Left renal cortex interstitium (tissue), 4 donors: ENCODE measurements around the gene C10orf53. TPM values are rescaled to one million over a fixed set of nuclear protein-coding genes. Genes with fewer than 3 reads are reported as not detected.

ENCODE experiments used
- DNase-seq, 4 donors: peaks; one replicate each; pipeline ENCODE4 v3.0.0-alpha.2; 2013; ENCODE audit warnings: low read depth in 4 of 4, low spot score in 2 of 4, missing footprints in 1 of 4
- polyA plus RNA-seq, 4 donors: library from polyadenylated mRNA; unstranded; fragments of 120-200 nt; gene quantifications; one replicate each; pipeline ENCODE4 v1.2.1, GENCODE V29; 2013; ENCODE audit not compliant: insufficient read length in 4 of 4

Gene C10orf53
- polyA plus RNA-seq, 4 donors = 0.08 TPM; not detected in 3

- DNase-seq = no peak
Observed at GRCh38 chr10:49735848-49736563, 56.6 kb downstream of the C10orf53 start.

- no peak for DNase-seq
Observed at GRCh38 chr10:49736564-49737113, 57.2 kb downstream of the C10orf53 start.

DNA sequence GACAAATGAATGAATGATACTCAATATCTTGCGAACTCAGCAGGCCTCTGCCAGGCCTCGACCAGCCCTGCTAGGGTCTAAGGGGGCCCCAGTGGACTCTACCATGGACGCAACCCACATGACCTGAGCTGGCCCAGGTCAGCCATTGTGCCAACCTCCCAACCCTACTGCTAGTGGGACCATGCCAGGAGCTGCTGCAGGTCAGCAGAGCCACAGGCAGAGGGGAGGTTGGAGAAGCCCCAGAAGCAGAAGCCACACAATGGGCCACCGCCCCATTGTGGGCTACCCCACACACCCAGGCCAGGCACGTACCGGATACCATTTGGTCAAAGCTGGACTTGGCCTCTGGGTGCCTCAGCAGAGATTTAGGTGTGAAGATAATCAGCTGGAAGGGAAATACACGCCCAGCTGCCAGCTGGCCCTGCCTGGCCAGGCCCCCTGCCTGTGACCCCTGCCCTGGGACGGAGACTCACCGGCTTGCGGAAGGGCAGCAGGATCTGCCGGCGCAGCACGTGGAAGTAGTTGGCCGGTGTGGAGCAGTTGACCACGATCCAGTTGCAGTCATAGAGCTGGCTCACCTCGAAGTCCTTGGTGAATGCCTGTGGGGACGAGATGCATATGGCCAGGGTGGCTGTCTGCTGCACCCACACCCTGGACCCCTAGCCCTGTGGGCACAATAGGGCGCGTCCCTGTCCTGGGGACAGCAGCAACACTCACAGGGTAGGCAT lies 58.2 kb downstream of the C10orf53 start:
- DNase-seq = no peak

DNA sequence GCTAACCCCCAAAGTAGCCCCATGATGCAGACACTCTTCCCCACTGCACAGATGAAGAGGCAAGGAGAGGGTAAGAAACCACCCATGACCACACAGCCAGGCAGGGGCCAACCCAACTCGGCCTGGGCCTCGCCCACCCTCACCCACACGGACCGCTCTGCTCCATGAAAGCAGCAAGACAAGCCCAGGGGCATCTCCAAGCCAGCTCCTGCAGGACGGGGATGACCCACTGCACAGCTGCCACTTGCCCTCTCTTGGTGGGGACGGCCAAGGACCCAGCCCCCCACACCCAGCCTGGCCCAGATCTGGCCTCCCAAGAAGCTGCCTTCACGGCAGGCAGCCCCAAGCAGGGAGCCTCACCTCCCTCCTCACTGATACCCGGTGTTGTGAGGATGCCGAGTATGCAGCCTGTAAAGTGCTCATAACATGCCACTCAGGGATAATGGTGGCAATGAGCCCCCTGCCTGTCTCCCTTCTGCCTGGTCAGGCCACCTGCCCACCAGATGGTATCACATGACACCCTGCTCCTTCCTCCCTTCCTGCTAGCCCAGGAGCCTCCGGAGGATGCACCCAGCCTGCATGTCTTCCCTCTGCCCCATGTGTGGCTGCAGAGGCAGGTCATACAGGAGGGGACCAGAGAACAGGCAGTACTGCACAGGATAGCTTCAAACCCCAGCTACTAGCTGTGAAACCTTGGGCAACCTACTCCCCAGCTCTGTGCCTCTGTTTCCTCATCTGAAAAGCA lies 59.3 kb downstream of the C10orf53 start:
- DNase-seq = no peak

DNA sequence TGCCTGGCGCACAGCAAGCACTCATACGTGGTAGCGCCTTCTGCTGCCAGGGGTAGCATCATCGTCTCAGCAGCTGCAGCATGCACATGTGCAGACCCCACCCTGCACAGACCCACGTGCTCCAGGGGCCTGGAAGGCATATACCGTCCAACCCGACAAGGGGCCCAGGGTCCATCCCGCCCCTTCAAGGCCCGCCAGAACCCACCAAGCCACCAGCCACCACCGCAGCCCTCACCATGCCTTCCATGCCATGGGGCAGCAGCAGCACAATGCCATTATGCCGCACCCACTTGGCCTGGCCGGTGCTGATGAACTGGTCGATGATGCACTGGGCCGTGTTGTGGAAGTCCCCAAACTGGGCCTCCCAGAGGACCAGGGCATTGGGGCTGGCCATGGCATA lies 60.0 kb downstream of the C10orf53 start:
- DNase-seq = no peak

DNA sequence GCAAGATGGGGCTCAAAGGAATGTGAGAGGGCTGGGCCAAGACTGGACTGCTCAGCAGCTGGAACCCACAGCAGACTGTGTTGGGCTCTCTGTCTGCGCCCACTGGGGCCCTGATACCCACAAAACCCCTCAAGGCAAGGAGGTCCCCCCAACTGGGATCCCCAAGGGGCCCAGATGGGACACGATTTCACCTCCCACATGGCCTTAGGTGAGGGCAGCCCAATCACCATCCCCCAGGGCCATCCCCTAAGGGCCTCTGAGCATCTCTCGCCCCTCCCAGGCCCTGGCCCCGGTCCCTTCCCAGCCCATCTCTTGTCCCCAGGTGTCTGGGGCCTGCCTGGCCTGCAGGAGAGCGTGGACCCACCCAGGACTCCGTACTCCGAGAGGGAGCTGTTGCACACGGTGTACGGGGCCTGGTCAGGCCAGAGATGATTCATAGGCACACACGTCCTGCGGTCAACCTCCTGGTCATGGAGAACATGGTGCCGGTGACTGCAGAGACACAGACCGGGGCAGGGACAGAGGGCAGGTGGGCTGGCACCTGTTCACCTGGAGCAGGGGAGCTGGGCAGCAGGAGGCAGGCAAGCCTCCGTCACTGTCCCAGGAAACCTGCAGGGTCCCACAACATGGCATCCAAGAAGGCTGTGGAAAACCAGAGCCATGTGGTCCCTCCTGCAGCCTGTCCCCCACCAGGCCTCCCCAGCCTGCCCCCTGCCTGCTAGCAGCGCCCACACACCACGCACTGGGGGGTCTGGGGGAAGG lies 61.1 kb downstream of the C10orf53 start:
- DNase-seq = no peak

DNA sequence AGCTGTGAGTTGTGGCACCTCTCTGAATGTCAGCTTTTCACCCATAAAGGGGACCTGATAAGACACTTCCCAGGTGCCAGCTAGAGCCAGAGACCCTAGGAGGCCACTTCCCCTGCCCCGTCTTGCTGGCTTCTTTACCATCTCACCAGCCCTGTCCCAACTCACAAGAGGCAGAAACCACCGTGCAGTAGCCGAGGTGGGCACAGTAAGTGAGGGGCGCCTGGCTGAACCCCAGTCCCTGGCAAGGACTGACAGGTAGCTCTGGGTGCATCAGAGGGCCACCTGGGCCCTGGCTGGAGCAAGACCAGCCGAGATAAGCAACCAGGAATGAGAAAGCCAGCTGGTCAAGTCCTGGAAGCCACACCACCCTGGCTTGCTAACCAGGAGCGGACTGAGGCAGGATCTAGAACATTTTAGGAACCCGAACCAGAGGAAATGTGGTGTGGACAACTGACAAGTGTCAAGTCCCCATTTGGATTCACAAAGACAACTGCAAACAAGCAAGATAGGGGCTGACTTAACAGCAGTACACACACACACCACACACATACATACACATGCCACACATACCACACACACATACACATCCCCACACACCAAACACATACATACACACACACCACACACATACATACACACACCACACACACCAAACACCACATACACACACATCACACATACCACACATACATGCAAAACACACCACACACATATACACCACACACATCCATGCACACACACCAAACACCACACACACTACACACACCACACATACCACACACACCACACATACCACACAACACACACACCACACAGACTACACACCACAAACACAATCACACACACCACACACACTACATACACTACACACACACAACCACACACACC lies 61.9 kb downstream of the C10orf53 start:
- DNase-seq = no peak

DNA sequence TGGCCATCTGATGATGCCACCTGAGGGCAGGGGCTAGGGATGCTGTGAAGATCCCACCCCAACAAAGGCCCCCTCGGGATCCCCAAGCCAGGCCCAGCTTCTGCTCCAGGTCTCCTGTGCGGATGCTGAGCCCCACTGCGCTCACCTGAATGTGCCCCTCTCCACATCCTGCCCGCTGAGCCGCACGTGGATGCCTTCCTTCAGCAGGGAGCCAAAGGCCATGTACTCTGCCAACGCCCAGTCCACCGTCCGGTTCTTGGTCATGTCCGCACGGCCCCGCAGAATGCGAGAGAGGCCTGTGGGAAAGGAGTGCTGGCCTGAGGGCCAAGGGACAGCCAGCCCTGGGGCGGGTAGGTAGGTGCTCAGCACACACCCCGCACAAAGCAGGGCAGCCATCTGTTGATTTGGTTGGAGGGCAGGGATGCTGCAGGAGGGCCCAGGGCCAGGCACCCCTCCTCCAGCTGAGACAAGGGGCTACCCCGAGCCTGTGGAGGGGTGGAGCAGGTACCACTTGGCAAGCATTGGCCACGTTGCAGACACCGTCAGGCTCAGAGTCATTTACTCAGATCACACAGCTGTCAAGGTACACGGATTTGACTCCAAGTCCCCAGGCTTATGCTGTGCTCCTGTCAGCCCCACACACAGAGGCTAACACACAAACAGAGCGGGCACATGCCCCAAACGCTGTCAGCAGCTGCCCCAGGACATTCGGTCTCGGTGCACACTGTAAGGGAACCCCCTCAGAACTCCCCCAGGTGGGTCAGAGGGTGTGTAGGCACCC lies 63.4 kb downstream of the C10orf53 start:
- no peak for DNase-seq

- DNase-seq = no peak
Observed at GRCh38 chr10:49743464-49744075, 64.1 kb downstream of the C10orf53 start.

- no peak for DNase-seq
Observed at GRCh38 chr10:49744091-49744685, 64.7 kb downstream of the C10orf53 start.

- no peak for DNase-seq
Observed at GRCh38 chr10:49744924-49745605, 65.6 kb downstream of the C10orf53 start.

GRCh38 chr10:49745756-49746155 lies 66.3 kb downstream of the C10orf53 start:
- no peak for DNase-seq

GRCh38 chr10:49746626-49747302 lies 67.3 kb downstream of the C10orf53 start:
- DNase-seq = no peak
